GM12873 (cell line): ENCODE results near the gene ZFP1.

Experiments
- CTCF ChIP-seq: IDR thresholded peaks from 2 replicates; pipeline ENCODE4 v1.5.1; 2012; ENCODE audit warnings: low read depth, mild to moderate bottlenecking, moderate library complexity, low read length, control low read depth; ENCODE audit not compliant: insufficient read depth; ENCODE audit errors: missing control alignments

The ZFP1 gene

GRCh38 chr16:75114946-75115825 lies 33.1 kb upstream of the ZFP1 start:
- no peak for TF ChIP-seq CTCF

GRCh38 chr16:75116081-75116910 lies 32.0 kb upstream of the ZFP1 start, which contains the start of gene LDHD:
TSS of gene LDHD (minus strand) at chr16:75116780. CDS start at chr16:75116720, 60 bp downstream.
- TF ChIP-seq CTCF: no peak

- no peak for TF ChIP-seq CTCF
Observed at GRCh38 chr16:75116911-75117245, 31.4 kb upstream of the ZFP1 start.

- no peak for TF ChIP-seq CTCF
Observed at GRCh38 chr16:75118943-75119539, 29.3 kb upstream of the ZFP1 start.

GRCh38 chr16:75120253-75120652 lies 28.1 kb upstream of the ZFP1 start:
- no peak for TF ChIP-seq CTCF

- TF ChIP-seq CTCF: no peak
Observed at GRCh38 chr16:75121949-75122568, 26.3 kb upstream of the ZFP1 start.

- TF ChIP-seq CTCF: no peak
Observed at GRCh38 chr16:75122609-75123008, 25.7 kb upstream of the ZFP1 start.
